Liver (tissue), 2 donors: ENCODE results near the gene MGAT4C.

Experiments used
- TF ChIP-seq, protein P1 (sequence below): IDR thresholded peaks from 2 replicates; pipeline ENCODE4 v1.6.1; 2016; ENCODE audit warnings: antibody characterized with exemption
- TF ChIP-seq, protein P2 (sequence below): IDR thresholded peaks from 2 replicates; pipeline ENCODE4 v1.6.1; 2016; ENCODE audit warnings: antibody characterized with exemption
- donor health status: healthy.

- TF ChIP-seq, protein P1, sequence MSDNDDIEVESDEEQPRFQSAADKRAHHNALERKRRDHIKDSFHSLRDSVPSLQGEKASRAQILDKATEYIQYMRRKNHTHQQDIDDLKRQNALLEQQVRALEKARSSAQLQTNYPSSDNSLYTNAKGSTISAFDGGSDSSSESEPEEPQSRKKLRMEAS: no peak
- TF ChIP-seq, protein P2, sequence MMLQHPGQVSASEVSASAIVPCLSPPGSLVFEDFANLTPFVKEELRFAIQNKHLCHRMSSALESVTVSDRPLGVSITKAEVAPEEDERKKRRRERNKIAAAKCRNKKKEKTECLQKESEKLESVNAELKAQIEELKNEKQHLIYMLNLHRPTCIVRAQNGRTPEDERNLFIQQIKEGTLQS: no peak
Observed at GRCh38 chr12:86234316-86234855, 21.8 kb downstream of the MGAT4C start.
